ENCODE results near the gene ITGAD.
A peak's percentile ranks its signal among the peaks of the same experiment; 100 is the strongest.

The ITGAD gene

DNA sequence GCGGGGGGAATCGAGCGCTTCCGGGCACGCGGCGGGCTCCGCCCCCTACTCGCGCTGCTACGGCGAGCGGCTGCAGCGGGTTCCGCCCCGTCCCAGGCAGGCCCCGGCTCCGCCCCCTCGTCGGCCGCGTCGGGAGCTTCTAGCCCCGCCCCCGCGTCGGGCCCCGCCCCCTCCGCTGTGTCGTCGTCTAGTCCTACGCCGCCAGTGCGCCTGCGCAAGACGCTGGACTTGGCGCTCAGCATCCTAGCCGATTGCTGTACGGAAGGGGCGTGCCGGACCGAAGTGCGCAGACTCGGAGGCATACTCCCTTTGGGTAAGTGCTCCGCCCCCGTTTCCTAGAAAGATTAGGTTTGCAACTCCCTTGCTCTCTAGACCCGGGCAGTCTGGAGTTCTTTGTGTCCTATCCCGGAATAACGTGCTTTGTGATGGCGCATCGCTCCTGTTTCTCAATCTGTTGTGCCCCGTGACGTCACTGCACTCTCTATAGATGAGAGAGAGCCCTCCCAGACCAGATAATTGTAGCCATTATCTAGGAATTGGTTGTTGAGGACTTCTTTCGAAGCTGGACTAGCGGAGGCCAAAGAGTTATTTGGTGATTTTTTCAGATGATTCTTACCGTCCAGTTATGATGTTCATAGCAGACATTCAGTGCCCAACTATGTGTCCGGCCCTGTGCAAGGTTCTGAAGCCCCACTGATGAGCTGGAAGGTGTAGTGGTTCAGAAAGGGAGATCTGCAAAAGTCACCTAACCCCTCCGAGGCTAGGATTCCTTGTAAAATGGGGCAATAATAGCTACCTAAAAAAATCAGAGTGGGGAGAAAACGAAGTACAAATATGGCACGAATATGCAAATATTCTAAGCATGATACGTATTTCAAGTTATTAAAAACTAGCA is 66.8 kb downstream of the ITGAD start:
- peak; percentile 100 for DNase-seq (ENCODE audit: low read depth)

- DNase-seq (ENCODE audit: low read depth), result no peak
Measured at GRCh38 chr16:31460582-31461002, 67.5 kb downstream of the ITGAD start.

DNA sequence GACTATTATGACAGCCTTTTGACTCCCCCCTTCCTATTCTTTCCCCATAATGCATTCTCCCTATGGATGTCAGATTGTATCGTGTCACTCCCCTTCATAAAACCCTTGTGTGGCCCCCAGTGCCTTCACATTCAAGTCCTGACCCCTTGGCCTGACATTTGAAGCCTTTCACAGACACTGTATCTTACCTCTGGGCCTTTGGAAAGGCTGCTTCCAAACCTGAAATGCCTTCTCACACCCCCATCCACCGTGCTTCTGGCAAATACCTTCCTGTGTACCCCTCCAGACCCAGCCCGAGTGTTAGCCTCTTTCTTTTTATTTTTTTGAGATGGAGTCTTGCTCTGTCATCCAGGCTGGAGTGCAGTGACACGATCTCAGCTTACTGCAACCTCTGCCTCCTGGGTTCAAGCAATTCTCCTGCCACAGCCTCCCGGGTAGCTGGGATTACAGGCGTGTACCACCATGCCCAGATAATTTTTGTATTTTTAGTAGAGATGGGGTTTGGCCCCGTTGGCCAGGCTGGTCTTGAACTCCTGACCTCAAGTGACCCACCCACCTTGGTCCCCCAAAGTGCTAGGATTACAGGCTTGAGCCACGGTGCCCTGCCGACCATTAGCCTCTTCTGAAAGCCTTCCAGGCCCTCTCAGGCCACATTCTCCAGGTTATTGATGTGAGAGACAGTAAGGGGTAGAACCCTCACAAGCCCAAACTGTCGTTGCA is 68.2 kb downstream of the ITGAD start:
- DNase-seq (ENCODE audit: low read depth), result no peak

DNA sequence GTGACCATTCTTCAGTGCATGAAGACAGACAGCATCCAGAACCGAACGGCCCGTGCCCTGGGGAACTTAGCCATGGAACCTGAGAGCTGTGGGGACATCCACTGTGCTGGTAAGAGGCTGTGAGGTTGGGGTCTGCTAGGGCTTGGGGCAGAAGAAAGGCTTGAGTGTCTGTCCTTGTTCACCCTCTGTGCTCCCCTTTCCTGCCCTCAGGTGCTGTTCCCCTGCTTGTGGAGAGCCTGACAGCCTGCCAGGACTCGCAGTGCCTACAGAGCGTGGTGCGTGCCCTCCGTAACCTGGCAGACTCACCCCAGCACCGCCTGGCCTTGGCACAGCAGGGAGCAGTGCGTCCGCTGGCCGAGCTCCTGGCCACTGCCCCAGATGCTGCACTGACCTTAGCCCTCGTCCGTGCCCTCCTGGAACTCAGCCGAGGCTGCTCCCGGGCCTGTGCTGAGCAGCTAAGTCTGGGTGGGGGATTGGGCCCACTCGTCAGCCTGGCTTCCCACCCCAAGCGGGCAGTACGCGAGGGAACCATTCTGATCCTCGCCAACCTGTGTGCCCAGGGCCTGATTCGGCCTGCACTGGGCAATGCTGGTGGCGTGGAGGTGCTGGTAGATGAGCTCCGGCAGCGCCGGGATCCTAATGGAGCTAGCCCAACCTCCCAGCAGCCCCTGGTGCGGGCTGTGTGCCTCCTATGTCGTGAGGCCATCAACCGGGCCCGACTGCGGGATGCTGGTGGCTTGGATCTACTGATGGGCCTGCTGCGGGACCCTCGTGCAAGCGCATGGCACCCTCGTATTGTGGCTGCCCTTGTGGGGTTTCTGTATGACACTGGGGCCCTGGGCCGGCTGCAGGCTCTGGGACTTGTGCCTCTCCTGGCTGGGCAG is 69.0 kb downstream of the ITGAD start:
- DNase-seq (ENCODE audit: low read depth), result no peak

DNA sequence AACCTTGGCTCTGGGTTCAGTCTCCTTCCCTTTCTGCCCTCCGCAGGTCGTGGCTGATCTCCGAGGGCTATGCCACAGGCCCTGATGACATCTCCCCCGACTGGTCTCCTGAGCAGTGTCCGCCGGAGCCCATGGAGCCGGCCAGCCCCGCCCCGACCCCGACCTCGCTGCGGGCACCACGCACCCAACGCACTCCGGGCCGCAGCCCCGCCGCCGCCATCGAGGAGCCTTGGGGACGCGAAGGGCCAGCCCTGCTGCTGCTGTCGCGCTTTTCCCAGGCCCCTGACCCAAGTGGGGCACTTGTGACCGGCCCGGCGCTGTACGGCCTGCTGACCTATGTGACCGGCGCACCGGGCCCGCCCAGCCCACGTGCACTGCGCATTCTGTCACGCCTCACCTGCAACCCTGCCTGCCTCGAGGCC is 71.2 kb downstream of the ITGAD start:
- no peak for DNase-seq (ENCODE audit: low read depth)

GRCh38 chr16:31464781-31465260 is 71.7 kb downstream of the ITGAD start:
- no peak for DNase-seq (ENCODE audit: low read depth)

- DNase-seq (ENCODE audit: low read depth), result no peak
Measured at GRCh38 chr16:31465788-31466370, 72.7 kb downstream of the ITGAD start.

- DNase-seq (ENCODE audit: low read depth), result no peak
Measured at GRCh38 chr16:31466381-31466841, 73.3 kb downstream of the ITGAD start.

GRCh38 chr16:31467151-31467773 is 74.1 kb downstream of the ITGAD start:
- DNase-seq (ENCODE audit: low read depth), result no peak

- no peak for DNase-seq (ENCODE audit: low read depth)
Measured at GRCh38 chr16:31467858-31468257, 74.7 kb downstream of the ITGAD start.

- DNase-seq (ENCODE audit: low read depth), result no peak
Measured at GRCh38 chr16:31470615-31471014, 77.5 kb downstream of the ITGAD start.

GRCh38 chr16:31471241-31471874 is 78.2 kb downstream of the ITGAD start:
- no peak for DNase-seq (ENCODE audit: low read depth)

DNA sequence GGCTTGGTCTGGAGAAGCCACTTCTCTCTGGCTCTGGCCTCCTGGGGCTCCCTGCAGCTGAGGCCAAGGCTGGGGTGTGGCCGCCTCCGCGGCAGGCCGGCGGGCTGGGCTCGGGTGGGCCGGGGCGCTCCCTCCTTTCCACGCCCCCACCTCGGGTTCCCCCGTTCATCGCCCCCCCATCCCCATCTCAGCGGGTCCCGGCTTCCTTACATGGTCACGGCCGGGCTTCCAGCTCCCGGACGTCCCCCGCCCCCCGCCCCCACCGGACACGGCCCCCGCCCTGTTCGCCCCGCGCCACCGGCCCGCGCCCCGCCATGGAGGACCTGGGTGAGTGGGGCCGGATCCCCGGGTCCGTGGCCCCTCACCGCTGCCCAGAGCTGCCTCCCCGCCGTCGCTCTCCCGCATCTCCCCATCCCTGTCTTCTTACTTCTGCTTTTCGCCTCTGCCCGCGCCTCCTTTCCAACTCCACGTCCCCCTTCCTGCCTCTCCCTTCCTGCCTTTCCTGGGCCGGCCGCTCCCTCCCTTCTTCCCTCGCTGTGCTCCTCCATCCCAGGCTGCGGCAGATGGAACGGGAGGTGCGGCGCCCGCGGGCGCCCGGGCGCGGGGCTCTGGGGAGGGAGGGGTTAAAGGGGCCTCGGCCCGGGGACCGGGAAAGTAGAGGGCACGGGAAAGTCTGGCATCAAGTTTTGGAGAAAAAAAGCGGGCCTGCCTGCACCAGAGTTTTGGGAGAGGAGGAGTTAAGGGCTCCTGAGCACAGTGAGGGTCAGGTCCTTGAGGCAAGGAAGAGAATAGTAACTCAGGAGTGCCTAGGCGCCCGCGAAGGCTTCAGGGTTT is 79.0 kb downstream of the ITGAD start, which contains the start of gene TGFB1I1:
TSS of gene TGFB1I1 (plus strand) at position 278 of the 834 bp plus-strand sequence. CDS start at position 315, 37 bp downstream.
- no peak for DNase-seq (ENCODE audit: low read depth)

DNA sequence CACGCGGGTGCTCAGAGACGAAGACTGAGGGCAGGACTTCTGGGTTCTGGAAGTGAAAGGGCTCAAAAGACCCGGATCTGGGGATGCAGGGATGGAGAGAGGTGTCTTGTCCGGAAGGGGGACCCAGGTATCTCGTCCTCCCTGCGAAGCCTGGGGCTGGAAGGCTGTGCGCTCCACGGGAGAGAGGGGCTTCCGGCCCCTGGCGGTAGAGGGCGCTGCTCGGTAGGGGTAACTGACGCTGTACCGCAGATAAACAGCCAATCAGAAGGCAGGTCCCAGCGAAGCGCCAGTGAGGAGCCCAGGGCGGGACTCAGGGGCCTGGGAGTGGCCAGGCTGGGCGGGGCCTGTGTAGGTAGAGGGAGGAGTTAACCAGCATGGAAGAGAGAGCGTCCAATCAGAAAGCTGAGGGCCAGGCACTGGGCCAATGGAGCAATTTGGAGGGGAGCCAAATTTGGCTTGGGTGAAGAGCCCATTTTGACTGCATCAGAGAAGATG is 79.6 kb downstream of the ITGAD start:
- no peak for DNase-seq (ENCODE audit: low read depth)

DNA sequence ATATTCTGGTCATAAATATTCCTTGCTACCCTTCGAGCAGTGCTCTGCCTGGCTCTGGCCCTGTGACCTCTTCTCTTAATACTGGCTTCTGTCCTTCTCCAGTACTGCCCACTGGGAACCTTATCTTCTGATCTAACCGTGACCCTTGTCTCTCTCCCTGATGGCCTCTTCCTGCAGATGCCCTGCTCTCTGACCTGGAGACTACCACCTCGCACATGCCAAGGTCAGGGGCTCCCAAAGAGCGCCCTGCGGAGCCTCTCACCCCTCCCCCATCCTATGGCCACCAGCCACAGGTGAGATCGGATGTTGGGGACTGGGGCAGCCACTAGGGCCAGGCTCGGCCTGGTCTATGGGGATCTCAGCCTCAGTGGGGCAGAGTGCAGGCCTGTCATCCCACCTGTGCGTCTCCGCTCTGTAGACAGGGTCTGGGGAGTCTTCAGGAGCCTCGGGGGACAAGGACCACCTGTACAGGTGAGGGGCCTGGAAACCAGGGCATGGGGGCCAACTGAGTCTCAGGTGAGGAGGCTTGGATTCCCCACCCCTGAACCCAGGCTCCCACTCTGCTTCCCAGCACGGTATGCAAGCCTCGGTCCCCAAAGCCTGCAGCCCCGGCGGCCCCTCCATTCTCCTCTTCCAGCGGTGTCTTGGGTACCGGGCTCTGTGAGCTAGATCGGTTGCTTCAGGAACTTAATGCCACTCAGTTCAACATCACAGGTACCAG is 80.3 kb downstream of the ITGAD start:
- DNase-seq (ENCODE audit: low read depth), result no peak

DNA sequence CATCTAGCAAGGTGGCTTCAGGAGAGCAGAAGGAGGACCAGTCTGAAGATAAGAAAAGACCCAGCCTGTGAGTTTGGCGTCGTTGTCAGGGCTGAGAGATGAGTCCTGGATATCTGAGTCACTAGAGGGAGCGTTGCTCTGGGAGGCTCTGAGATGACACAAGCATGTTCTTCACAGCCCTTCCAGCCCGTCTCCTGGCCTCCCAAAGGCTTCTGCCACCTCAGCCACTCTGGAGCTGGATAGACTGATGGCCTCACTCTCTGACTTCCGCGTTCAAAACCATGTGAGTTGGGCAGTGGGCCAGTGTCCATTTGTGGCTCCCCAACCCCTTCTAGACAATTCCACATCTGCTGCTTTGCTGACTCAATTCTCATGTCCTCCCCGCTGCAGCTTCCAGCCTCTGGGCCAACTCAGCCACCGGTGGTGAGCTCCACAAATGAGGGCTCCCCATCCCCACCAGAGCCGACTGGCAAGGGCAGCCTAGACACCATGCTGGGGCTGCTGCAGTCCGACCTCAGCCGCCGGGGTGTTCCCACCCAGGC is 81.1 kb downstream of the ITGAD start:
- DNase-seq (ENCODE audit: low read depth), result no peak

DNA sequence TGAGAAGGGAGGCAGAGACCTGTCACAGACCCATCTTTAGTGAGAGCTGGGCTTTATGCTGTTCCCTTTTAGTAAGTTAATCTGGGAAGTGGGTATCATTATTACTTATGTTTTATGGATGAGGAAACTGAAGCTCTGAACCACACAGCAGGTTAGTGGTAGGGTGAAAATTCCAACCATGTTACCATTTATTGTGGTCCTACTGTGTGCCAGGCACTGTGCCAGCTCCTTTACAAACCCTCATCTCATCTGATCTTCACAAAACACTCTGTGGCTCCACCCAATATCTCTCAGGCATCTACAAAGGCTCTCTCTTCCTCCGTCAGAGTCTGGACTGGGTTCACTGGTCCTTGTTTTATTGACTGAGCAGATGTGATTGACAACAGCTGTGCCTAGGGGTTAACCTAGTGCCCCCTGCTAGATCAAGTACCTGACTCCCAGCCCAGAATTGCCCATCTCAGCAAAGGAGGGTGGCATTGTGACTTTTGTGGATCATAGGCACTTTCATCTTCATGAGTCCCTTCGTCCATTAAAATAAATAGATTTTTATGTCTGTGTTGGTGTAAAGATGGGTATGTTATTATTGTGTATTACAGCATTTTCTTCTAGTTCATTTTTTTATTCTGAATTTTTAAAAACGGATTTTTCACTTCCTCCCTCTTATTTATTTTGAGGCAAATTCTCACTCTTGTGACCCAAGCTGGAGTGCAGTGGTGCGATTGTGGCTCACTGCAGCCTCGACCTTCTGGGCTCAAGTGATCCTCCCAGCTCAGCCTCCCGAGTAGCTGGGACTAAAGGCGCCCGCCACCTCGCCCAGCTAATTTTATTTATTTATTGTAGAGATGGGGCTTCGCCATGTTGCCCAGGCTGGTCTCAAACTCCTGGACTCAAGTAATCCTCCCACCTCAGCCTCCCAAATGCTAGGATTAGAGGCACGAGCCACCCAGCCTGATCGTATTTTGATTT is 81.9 kb downstream of the ITGAD start:
- no peak for DNase-seq (ENCODE audit: low read depth)

Data from stimulated activated CD8-positive, alpha-beta memory T cell treated with anti-CD3 and anti-CD28 coated beads, Interleukin-15, amount 100 ng/mL, for 24 hours (primary cell).